GM19324 (cell line): ENCODE measurements around the gene FXYD1.
"Not testable (repeated sequence)": the region's sequence is repeated elsewhere in the genome, so short reads cannot be mapped to it uniquely, and the experiment has no call there.

Source experiments
- ATAC-seq: cut with Tn5 transposase; IDR thresholded peaks from one replicate; pipeline ENCODE4 v1.9.1; 2021; ENCODE audit warnings: mild to moderate bottlenecking, moderate library complexity; ENCODE audit not compliant: unreplicated experiment, low FRiP score

Gene FXYD1

DNA sequence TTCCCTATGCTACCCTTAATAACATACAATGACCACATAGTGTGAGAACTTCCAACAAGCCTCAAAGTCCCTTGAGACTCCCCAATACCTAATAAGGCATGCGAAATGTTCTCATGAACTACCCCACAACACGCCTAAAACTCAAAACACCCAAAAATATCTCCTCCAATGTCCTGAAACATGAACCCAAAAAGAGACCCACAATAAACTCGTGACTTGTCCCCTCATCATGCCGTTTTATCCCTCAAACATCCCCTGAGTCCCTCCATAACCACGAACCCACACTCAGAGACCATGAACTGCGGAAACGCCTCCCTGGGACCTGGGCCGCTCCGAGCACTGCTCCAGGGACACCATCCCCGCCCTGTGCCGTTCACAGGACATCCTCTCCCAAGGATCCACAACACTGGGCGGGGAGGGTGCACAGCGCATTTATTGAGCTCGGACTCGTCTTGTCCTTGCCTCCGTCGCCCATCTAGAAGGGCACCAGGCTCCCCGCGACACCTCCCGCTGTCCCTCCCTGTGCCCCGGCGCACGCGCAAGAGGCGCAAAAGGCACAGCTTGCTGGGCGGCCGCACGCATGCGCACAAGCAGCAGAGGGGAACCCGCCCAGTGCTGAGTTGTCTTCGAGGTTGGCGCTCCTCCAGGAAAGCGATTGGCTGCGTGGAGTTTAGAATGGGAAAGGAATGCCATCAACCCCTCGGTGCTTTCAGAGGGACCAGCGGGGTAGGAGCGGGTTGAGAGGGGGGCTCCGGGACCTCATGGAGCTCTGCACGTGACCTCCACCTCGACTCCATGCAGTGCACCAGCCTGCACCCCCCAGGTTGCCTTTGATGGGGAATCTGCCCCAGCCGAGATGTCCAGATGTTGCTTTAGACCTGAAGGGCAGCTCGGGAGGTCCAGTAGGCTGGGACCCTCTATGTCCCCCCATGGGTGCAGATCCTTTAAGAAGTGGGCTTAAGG, 14.2 kb upstream of the FXYD1 start:
- peak; percentile 60 for ATAC-seq

DNA sequence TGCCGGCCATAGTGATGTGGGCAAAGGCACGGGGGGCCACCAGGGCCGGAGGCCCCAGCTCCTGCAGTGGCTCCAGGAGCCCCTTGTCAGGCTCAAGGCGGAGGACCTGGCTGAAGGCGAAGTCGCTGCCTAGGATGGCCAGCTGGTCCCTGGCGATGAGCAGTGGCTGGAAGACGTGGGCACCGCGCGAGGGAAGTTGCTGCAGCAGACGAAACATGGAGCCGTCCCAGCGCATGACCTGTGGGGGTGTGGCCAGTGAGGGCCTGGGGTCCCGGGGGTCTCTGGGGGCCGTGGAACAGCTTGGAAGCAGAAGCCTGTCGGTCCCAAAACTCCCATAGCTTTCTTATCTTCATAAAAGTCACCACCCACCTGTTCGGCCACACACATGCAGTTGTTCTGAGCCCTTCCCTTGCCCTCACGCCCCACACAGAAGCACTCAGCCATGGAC, 13.3 kb upstream of the FXYD1 start:
- ATAC-seq: no peak

DNA sequence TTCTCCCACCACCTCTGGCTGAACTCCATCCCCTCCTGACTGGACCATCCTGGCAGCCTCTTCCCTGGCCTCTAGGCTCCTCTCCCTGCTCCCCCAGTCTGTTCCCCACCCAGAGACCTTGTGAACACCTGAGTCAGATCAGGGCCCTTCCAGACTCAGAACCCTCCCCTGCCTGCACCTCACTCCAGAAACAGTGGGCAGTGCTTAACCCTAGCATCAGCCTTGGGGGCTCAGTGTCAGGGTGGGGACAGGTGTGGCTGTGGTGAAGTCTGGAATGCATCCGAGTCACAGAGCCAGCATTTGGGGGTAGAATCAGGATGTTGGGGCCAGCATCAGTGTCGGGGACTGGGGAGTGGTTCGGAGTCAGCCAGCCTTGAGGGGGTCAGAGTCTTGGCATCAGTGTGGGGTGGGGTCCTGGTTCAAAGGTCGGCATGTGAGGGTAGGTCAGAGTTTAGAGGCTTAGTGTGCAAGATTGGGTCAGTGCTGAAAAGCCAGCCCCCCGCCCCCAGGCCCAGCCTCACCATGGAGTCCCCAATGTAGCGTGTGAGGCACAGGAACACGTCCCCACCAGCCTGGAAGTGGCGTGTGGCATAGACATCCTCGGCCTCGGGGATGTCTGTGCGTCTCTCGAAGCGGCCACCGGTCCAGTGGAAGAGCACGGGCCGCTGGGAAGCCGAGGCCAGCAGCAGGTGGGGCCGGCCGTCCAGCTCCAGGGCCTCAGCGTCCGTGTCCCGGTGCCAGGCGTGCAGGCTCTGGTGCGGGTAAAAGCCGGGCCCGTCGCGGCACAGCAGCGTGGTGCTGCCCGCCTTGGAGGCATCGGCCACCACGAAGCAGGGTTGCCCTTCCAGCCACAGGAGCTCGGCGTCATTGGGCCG, 12.6 kb upstream of the FXYD1 start:
- ATAC-seq: no peak

DNA sequence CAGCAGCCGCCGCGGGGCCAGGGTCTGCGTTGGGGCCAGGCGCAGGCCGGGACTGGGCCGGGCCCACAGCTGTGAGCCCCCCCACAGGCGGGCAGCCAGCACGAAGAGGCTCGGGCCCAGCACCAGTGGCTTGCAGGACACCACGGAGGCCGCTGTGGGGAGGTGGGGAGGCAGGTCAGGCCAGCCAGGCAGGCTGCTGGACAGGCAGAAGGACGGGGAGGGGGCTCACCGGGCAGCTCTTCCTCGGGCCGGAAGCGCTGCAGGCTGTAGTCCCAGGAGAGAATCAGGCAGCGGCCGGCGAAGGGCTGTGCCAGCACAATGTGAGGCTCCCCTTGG, 12.0 kb upstream of the FXYD1 start:
- no peak for ATAC-seq

DNA sequence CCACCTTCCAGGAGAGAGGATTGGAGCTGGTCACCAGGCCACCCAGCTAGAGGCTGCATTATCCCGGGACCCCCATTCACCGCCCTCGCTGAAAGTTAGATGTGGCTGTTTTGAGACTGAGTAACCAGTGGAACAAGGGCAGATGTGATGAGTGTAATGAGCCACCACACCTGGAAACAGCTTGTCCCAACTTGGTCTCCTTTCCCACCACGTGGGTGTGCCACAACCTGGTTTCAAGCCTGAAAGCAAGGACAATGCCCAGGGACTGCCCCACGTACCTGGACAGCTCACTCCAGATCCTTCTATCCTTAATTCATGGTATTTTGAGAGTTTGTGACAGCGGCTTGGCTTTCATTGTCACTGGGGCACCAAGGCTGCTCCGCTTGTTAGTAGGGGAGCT, 10.8 kb upstream of the FXYD1 start:
- no peak for ATAC-seq

DNA sequence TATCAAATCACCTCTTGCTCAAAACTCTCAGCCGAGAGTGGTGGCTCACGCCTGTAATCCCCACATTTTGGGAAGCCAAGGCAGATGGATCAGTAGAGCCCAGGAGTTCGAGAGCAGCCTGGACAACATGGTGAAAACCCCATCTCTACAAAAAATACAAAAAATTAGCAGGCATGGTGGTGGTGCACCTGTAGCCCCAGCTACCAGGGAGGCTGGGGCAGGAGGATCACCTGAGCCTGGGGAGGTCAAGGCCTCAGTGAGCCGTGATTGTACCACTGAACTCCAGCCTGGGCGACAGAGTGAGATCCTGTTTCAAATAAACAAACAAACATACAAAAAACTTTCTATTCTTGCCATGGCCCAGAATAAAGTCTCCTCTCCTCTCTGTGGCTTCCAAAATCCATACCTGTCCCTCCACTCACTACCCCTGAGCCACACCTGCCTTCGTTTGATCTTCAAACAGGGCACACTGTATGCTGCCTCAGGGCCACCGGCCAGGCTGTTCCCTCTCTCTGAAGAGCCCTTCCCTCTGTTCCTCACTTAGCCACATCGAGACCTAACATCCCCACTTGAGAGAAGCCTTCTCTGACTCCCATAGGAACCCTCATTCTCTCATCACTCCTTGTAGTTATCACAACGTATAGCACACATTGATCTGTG, 10.1 kb upstream of the FXYD1 start:
- ATAC-seq: no peak

DNA sequence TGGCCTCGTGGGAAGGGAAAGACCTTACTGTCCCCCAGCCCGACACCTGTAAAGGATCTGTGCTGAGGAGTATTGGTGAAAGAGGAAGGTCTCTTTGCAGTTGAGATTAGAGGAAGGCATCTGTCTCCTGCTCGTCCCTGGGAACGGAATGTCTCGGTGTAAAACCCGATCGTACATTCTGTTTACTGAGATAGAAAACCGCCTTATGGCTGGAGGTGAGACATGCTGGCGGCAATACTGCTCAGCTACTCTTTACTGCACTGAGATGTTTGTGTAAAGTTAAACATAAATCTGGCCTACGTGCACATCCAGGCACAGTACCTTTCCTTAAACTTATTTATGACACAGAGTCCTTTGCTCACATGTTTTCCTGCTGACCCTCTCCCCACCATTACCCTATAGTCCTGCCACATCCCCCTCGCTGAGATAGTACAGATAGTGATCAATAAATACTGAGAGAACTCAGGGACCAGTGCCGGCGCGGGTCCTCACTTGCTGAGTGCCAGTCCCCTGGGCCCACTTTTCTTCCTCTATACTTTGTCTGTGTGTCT, 8.8 kb upstream of the FXYD1 start:
- not testable (repeated sequence) for ATAC-seq

DNA sequence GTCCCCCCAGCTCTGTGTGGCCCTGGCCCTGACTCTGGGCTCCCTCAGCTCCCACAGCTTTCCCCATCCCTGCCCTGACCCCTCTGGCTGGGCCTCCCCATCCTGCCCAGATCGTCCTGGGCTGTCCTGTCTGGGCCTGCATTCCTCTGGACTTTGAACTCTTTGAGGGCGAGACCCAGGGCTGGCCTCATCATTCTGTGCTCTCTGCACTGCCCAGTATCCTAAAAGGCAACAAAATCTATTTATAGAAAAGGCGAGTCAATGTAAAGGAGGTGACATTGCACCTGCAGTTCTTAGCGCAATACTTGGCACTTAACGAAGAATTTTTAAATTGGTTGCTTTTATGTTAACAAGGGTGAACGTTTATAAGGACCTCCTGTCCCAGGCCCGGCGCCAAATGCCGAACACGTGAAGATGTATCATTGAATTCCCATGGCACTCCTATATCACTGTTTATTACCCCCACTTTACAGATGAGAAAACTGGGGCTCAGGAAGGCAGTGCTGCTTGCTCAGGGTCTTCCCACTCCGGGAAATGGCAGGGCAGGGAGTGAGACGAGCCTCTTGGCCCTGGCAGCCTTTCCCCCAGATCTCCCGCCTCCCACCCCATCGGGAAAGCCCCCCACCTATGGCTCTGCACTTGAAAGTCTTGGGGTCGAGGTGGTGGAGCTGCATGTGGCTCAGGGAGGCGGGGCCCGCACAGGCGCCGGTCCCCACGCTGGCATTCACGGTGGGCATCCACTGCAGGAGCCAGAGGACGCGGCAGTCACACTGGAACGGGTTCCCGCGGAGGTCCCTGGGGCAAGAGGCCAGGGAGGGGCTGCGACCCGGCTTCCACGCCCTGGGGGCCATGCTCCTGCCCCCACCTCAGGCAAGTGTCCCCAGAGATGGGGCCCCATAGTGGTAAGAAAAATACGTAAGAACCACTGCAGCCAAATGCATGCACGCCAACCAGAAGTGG, 7.6 kb upstream of the FXYD1 start:
- no peak for ATAC-seq

DNA sequence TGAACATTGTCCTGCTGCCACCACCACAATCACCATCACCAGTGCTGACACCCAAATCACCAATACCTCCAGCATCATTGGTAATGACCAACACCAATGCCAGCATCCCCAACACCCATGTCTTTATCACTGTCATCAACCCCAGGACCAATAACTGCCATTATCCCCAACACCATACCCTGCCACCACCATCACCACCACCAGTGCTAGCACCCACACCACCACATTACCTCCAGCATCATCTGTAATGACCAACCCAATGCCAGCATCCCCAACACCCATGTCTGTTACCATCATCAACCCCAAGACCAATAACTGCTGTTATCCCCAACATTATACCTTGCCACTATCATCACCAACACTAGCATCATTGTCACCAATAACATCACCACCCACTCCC, 6.4 kb upstream of the FXYD1 start:
- no peak for ATAC-seq

DNA sequence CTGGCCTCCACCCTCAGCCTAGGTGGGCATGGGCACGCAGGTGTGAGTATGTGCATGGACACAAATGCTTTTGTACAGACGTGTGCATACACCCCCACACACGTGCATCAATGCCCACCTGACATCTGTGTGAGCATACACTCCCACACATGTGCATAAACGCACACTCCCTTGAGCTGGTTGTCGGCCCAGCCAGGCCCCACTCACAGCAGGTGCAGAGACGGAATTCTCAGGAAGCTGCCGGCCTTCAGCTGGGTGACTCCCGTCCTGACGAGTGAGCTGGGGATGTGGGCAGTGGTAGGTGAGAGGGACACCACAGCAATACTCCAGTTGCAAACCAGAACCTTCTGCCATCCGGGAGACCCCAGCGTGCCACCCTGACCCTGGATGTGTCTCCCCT, 4.8 kb upstream of the FXYD1 start:
- no peak for ATAC-seq

DNA sequence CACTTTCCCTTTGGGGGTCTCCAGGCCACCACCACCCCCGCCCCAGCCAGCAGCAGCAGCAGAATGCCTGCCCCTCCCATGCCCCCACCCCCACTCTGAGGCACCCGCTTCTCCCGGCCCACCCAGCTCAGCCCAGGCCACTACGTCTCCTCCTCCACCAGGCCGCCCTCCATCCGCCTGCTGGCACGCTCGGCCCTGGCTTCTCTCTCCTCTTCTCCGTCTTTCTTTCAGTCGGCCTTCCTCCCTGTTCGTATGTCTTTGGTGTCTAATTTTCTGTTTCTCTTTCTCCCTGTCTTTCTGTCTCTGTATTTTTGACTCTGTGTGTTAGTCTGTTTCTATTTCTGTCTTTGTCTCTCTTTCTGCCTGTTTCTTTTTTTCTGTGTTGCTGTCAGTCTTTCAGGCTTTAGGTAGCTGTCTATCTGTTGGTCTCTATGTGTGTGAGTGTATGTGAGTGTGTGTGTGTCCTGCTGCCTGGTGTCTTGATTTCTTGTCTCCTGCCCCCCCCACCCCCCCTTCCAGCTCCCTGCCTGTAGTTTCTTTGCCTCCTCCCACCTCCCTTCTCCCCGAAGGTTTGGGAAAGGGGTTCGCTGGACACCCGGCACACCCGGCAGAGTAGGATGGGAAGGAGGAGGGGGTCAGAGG, 3.9 kb upstream of the FXYD1 start, which contains the start of gene LGI4:
LGI4 (minus strand) TSS at position 459 of the 642 bp plus-strand sequence; CDS start at position 80, 379 bp downstream.
- no peak for ATAC-seq

DNA sequence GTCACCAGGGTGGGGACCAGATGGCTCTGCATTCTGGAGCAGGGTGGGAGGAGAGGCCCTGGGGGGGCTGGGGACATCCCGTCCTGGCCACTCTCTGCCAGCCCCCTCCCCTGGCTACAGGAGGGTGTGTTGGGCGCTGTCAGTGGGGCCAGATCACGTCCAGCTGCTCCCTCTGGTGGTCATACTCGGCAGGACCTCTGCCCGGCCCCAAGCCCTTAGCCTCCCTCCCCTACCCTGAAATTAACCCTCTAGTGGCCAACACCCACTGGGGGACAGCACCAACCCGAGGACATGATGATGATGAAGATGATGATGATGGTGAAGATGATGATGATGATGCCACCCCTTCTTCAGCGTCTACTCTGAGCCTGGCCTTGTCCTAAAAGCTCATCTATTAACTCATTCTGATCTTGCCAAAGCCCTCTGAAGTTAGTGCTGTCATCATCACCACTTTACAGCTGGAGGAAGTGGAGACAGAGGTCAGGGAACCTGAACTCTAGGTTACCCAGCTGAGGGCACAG, 3.2 kb upstream of the FXYD1 start:
- ATAC-seq: peak; percentile 44

DNA sequence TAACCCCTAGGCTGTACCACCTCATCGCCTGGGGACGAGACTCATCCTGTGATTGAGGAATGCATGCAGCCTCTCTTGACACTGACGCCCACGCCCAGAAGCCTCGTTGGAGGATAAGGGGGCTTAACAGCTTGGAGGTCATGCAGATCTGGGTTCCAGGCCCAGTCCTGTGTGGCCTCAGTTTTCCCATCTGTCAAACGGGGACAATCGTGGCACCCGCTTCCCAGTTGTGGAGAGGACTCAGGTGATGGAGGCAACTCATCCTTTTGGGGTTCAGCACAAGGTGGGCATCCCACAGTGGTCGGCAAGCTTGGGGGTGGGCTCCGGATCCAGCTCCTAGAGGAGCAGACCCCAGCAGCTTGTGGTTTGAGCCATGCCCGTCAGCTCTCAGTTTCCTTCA, 2.4 kb upstream of the FXYD1 start:
- no peak for ATAC-seq

DNA sequence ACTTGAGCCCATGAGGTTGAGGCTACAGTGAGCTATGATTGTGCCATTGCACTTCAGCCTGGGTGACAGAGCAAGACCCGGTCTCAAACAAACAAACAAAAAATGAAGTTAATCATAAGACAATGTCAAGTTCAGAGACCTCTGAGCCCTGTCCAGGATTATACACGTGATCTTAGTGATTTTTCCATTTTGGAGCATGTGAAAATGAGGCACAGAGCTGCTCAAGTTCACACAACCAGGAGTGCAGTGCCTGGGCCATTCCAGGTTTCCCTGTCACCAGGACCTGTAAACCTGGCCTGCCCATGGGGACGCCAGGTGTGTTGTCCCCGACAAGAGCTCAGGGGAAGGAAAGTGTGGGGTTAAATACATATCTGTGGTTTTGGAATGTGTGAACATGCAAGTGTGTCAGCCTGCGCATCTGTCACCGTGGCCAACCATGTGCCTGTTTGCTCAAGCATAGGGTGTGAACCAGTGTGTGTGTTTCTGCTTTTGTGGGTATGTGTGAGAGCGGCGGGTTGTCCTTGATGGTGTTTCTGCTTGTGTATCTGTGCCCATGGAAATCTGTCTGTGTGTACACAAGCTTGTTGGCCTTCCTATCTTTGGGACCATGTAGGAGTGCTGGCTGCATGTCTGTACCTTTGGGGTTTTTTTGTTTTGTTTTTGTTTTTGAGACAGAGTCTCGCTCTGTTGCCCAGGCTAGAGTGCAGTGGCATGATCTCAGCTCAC, 1.5 kb upstream of the FXYD1 start:
- no peak for ATAC-seq

DNA sequence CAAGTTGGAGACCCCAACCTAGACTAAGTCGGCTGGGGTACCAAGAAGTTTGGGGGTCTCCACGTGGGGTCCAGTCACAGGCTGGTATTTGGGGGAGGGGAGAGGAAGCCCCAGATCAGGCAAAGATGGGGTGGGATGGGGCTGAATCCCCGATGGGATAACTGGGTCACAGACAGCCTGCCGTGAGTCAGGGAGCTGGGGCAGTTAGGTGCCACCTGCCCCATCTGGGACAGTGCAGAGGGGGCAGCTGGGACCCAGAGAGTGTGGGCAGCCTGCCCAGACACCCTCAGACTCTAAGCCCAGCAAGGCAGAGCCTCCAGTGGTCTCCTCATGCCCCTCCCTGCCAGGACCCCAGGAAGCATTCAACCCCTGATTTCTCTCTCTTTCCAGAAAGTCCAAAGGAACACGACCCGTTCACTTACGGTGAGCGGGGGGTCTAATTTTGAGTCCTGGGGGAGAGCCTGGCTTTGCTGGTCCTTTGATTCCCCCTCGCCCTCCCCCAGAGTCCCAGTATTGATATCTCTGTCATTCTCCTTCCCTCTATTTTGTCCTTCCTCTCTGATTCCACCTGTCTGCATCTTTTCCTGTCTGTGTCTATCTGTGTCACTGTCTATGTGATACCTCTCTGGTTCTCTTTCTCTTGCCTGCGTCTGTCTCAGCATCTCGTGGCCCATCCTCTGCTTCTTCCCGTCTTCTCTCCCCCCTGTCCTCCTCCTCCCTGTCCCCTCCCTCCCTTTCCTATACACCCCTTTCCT, 1.8 kb downstream of the FXYD1 start:
- ATAC-seq: no peak

DNA sequence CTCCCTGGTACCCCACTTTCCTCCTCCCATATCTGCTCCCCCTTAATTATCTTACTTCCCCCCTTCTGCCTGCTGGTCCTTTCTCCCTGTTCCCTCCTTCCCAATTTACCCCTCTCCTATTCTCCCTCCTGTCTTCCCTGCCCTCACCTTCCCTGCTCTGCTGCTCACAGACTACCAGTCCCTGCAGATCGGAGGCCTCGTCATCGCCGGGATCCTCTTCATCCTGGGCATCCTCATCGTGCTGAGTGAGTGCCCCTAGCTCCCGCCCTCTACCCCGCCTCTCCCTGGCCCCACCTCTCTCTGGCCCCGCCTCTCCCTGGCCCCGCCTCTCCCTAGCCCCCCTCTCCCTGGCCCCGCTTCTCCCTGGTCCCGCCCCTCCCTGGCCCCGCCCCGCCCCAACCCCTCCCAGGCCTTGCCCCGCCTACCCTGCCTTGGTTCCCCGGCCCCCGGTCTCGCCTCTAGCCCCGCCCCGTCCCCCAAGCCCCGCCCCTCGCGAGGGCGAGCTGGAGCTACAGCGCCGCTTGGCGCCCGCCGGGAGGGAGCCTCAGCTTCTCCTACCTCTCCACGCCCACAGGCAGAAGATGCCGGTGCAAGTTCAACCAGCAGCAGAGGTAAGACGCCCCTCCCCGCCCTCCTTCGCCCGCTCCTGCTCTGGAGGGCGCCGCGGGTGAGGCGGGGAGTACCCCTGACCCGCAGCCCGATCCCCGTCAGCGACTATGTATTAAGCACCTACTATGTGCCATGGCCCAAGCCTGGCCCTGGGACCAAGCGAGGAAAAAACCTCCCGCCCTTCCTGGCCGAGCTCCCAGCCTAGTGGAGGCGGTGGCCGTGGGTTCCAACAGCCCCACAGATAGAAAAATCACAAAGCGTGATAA, 2.6 kb downstream of the FXYD1 start:
- ATAC-seq: no peak
